ENCODE data around the gene CCDC141.
A peak's percentile ranks its signal among the peaks of the same experiment; 100 is the strongest.

CCDC141 gene

DNA sequence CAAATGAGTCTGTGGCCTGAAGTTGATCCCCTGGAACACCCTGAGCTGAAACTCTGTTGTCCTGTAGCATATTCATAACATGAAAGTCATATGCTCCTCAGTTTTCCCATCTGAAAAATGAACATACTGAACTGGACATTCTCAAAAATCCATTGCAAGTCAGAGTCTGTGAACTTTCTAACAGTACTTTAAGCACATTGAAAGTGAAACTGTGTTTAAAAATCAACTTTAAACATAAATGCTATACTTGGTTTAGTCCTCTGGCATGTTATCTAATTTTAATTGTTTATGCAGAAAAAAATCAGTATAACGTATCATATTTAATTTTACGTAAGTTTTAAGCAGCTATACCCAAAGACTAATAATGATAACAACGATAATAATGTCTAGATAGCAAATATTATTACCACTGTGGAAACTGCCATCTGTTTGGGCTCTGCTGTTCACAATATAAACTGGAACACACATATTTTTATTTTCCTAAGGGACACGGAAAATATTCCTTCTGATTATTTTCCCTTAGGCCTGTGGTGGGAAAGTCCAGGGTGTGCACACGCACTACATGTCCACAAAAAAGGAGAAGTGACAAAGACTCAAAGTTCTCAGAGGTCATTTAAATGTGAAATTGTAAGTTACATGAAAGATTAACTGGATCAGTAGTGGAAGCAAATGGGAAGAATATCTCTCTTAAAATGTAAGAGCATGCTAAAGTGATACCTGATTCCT, 186.6 kb downstream of the CCDC141 start:
- no peak for DNase-seq

DNA sequence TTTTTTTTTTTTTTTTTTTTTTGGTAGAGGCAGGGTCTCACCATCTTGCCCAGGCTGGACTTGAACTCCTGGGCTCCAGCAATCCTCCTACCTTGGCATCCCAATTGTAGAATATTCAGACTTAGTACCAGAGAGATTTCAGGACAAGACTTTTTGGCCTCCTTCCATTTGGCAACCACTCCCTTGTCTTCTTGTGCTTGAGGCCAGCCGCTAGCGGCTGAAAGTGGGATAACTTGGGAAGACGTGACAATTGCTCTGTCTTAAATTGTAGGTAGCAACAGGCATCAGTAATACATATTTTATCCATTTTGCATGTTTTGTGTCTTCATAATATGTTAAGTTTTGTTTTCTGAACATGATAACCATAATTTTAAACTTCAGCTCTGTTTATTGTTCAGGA, 189.4 kb downstream of the CCDC141 start:
- no peak for DNase-seq

DNA sequence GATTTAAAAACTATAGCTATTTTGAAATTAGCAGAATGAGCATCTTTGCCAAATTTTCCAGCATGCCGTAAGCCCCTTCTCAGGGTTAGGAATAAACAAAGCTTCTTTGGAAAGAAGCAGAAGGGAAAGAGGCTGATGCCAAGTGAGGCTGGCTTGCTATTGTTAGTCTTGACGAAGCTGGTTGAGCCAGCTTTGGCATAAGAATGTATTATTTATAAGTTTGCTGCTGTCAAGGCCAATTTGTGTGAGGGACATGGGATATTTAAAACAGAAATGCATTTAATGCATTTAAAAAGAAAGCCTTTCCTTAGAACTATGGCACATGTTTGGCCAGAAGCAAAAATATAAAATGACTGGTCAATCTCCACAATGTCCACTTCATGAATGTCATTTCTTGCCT, 190.2 kb downstream of the CCDC141 start:
- DNase-seq, result no peak

DNA sequence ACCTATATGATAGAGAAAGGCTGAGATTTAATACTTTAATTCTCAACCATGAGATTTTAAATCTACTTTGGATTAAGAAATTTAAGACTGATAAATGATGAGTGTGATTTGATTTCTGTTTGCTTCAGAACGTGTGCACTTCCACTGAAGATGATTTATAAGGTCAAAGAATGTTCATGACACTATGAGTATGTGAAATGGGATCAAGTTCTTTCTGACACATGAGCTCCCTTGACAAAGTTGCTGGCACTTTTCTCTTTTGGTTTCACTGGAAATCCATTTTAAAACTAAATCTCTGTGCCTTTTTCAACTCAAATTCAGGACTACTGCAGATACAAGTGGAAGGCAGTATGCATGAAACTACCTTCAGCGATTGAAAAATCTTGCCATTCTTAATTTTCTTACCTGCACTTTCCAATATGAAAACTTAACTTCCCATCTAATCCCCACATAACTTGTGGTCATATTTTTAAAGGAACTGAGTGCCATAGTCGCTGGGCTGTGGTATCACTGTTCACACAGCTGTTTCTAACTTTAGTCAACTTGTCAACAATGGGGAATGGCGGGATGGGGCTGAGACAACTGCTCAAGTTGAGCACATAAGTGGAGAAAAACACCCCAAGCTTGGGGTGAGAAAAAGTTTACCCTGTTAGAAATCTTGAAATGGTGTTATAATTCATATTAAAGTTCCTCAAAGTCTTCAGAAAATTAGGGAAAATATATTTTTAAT, 190.9 kb downstream of the CCDC141 start:
- no peak for DNase-seq

DNA sequence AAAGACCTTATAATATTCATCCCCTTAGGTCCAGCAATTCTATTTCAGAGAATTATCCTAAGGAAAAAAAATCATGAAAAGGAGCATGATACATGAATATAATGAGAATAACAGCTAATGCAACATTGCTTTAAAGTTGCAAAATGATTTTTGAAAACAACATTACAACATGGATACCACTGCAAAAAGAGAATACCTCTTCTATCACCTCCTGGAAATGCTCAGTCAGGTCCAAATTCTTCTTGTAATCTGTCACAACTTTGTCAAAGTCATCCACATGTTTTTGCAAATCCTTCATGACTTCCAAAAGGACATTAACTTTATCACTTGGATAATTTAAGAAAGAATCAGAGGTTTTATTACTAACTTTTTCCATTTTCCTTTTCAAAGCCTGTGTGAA, 194.8 kb downstream of the CCDC141 start:
- no peak for DNase-seq

DNA sequence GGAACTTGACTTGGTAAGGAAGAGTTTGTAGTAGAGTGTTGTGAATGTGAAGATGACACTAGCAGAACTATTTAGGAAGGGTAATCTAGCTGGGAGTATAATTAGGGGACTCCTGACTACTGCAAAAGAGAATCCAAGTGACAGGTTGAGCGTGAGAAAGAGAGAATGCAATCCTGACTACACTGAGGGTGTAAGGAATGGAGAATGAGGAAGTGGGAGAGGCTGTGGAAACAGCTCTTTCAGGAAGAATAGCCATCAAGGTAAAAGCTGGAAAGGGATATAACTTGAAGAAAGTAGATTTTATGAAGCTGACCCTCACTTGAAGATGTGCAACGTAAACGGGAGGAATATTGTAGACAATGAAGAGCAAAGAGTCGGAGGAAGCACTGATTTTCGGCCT, 201.6 kb downstream of the CCDC141 start:
- no peak for DNase-seq

DNA sequence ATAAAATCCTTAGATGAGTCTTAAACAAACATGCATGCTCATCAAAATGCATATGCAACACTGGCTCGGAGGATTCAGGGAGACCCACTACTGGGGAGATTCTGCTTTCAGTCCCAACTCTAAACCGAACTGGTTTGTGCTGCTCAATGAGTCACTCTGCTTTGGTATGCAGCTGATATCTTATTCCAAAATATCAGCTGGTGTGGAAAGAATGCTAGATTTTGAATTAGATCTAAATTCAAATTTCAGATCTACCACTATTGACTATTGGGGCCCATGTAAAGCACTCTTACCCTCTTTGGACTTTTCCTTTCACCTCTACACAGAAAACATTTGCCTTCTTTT, 203.5 kb downstream of the CCDC141 start:
- no peak for DNase-seq

DNA sequence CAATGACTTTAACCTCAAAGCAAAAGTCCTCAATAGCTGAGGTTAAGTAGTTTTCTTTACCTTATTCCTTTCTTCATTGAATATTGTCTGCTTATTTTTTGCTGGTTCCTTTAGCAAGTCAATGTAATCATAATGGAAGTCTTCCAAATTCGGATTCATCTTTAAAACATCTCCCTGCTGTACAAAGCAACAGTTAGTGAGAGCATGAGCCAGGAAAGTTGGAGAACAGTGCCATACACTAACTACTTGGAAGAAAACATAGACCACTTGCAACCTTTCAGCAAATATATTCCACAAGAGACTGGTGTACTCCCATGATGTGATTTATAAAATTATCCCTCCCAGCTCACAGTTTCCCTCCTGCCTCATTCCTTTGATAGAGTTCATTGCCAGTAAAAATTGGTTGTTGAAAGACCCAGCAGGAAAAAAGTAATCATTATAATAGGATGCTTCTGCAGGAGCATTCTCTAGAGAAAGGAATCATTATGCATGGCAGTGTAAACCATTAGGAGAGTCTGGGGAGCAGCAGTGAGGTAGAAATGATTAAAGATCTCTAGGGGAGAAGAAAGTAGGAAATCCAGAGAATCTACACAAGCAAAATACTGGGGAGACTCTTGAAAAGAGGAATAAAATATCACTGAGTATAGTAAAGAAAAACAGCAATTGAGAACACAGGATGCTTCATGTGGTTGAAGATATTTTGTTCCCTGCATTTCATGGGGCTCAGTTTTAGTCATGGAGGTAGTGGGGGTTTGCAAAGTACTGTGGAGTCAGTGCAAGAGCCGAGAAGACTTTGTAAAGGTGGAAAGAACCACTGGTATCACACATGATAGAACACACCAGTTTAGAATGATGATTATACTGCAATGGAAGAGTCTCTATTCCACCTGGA, 204.1 kb downstream of the CCDC141 start:
- DNase-seq, result no peak

DNA sequence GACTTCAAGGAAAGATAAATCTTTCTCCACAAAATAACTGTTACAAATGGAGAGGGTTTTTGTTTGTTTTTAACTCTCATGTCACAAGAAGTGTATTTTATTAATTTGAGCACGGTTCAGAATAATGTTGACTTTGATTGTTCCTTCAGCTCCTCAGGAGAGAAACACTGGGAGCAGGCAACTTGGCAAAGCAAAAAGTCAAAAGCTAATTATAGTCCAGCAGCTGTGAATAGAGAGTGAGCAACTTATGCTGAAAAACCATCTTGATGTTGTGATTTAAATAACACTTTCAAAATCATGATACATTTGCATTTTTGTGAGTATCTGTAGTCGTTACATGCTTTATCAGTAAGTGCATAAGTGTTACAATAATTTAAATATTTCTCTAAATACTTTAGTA, 205.2 kb downstream of the CCDC141 start:
- no peak for DNase-seq

DNA sequence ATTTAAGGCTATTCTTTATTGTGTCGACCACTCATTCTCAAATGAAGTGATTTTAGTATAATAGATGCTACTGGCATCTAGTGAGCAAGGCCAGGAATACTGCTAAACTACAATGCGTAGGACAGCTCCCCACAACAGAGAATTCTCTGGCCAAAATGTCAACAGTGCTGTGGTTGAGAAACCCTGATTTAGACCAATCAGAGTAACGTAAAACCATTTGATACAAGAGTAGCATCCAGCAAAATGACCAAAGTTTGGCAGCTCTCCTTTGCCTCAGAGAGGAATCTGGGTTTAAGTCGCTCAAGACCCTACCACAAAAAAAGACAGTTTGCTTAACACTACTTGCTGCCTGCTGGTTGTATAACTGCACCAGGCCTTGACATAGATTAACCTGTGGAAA, 205.7 kb downstream of the CCDC141 start:
- no peak for DNase-seq

DNA sequence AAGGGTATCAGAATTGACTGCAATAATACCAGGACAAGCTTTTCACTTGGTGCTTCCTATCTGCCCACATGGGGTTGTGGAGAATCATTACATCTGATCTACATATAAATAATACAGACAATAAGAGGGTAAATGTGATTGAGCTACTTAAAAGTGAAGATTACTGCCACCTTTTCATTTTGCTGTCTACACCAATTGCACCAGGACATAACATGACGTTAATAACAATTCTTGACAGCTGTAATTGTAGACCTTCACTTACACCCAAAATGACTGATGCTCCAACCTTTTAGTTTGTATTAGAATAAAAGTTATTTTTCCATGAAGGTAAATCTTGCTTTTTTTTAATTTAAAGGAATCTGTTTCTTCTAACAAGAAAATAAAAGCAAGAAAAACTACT, 206.2 kb downstream of the CCDC141 start:
- DNase-seq, result no peak

DNA sequence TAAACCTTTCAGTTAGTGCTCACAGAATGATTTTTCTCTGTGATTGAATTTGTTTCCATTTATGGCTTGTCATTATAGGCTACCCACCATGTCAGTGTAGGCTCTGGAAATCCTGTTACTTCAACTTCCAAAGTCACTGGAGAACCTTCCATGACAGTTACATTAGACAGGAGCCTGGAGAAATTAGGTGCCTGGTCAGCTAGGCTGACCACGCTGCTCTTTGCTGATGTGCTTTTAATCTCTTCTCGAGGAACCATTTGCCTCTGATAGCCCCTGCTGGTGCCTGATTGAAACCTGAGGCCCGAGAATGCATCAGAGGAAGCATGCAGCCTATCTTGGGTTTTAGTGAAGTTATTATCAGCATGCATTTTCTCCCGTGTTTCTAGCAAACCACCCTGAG, 213.1 kb downstream of the CCDC141 start:
- no peak for DNase-seq

DNA sequence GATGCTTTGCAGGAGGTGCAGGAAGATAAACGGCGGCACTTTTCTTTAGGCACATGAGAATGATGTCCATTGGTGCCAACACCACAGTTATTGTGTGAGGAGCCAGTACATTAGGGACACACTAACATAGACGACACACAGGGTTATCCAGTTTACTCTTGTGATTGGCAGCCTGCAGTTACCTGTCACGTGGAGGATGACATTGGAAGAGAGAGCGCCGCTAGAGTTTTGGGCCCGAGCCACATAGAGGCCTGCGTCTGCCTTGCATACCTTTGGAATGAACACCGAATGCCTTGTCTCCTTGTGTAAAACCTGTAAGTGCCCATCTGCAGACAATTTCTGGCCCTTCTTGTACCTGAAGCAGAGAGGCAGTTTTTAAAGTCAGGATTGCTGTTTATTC, 215.9 kb downstream of the CCDC141 start:
- no peak for DNase-seq

DNA sequence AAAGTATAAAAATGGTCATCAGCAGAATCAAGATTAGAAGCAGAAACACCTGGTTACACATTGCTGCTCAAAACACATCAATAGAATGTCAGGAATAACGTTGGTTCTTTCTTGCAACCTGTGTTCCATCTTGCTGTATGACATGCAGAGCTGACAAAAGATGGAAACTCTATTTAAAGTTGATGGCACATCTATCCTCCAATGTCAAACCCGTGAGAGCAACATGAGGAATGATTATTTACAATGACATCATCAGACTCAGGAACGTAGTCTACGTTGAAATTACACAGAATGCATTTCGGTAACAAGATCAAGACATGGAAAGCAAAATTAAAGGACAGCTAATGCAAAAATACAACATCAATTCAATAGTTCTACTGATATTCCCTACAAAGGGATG, 216.6 kb downstream of the CCDC141 start:
- no peak for DNase-seq

DNA sequence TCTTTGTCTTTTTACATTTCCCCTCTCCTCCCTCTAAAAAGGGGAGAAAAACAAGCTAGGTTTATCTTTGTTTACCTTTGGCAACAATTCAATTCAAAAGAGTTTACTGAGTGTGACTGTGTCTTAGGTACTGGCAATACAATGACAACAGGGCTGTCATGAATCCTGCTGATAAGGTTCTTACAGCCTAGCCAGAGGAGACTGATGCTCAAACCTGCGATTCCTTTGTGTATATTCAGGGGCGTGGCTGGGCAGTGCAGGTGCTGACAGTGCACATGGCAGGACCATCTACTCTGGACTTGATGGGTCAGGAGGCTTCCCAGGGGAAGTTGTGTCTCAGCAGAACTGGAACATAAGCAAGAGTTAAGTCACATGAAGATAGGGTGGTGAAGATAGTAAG, 219.5 kb downstream of the CCDC141 start:
- DNase-seq, result no peak

DNA sequence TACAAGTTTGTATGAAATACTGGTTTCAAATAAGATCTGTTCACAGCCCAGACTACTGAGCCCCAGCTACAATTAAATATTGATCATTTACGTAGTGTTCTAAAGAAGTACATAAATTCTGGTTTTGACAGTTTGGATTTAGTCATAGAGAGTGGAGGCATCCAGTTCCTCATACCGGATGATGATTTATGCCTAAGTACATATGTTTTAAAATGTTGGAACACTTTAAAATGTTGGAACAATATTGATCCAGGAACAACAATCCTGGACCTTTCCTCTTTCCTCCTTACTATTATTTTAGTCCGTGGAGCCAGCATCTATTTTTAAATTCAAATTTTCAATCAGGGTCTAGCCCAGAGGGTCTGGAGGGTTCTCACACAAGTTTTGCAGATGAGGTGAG, 220.0 kb downstream of the CCDC141 start:
- DNase-seq, result no peak

DNA sequence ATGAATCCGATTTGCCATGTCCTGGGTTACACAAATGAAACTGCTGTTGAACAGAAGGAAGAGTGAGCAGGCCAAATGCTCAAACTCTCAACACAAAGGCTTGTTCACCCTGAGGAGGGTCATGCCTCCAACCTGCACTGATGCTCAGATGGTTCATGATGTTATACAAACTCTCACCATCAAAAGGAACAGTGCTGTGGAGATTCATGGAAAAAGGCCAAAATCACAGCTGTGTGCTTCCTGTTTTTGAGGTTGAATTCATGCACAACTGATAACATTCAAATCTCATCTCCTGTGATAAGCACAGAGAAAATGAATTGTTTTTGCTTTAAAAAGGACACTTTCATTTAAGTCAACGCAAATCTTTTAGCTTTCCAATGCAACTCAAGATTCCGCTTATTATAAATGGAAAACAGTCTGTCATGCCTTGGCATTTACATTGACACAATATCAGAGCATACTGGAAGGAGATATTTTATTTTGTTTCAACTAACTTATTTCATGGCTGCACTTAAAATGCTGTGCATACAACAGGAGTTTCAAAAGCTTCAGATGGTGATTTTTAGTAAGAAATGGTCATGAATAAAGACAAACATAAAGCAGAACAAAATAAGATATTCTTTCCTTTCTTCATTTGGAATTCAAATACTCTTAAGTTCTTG, 220.5 kb downstream of the CCDC141 start:
- no peak for DNase-seq

DNA sequence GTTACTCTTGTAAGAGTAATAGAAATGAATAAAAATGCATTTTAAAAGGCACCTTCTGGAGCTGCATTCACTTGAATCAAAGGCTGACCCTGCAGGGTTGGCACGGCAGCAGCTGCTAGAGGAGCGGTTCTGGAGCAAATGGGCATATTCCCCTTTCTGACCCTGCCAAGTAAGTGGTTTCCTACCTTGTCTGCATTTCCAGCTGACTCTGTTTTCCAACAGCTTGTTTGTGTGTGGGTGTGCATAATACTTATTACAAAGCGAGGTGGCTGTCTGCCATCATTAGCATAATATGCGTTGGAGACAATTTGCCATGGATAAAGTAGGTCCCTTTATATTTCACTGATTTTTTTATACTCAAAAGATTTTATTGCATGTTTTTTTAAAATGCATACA, 221.5 kb downstream of the CCDC141 start:
- DNase-seq, result no peak

DNA sequence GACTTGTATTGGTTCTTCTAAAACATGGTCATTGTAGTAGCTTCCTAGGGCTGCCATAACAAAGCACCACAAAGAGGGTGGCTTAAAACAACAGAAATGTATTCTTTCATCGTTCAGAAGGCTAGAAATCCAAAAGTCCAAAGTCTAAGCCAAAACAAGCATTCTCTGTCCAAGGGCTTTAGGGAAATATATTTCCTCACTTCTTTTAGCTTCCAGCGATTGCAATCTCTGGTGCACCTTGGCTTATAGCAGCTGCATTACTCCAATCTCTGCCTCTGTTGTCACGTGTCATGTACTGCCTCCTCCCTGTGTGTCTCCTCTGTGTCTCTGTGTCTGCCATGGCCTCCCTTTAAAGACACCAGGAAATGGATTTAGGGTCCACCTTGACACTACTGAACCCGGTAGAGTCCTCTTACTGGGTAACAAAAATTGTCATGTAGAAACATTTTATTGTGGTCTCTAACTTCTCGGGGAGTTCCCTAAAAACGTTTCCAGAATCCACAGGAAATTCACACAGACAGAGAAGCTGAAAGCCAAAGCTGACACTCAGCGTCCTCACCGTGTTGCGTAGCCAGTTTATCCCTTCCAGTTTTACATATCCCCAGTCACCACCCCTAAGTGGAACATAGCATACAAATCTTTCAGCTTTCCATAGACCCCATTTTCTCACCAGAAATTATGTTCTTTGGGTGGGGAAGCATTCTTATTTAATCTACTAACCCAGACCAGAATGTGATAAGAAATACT, 222.0 kb downstream of the CCDC141 start:
- no peak for DNase-seq

DNA sequence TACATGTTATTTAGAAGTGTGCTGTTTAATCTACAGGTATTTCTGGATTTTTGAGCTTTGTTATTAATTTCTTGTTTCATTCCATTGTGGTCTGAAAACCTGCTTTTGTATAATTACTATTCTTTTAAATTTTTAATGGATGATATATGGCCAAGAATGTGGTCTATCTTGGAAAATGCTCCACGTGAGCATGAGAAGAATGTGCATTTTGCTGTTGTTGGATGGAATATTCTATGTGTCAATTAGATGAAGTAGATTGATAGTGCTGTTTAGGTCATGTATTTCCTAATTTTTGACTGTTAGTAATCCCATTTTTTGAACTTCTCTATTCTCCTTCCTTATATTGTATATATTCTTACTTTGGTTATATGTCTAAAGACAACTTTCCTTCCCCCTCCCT, 222.8 kb downstream of the CCDC141 start:
- no peak for DNase-seq

DNA sequence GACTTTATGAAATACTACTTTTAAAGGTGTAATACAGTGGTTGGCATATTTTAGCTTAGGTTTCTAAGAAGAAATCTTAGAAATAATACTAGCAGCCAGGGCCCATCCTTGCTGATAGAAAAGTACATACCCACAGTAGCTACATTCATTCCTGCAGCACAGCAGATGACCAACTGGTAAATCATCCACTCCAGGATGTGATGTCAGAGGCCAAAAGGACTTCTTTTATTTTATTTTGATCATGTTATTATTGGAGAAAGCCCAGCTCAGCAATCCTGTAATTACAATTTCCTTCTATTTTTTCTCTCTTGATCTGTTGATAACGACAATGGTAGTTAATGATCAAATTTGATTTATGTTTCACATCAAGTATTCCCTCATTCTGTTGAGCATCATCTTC, 224.8 kb downstream of the CCDC141 start:
- no peak for DNase-seq

DNA sequence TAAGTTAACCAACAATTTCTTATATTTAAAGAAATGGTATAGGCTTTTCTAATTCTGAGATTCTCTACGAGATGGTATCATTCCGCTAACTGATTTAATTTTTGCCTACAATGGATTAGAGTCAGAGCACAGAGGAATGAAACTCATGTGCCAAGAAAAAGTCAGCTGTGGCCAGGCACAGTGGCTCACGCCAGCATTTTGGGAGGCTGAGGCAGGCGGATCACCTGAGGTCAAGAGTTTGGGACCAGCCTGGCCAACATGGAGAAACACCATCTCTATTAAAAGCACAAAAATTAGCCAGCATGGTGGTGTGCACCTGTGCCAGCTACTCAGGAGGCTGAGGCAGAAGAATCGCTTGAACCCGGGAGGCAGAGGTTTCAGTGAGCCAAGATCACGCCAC, 225.8 kb downstream of the CCDC141 start:
- DNase-seq, result no peak

DNA sequence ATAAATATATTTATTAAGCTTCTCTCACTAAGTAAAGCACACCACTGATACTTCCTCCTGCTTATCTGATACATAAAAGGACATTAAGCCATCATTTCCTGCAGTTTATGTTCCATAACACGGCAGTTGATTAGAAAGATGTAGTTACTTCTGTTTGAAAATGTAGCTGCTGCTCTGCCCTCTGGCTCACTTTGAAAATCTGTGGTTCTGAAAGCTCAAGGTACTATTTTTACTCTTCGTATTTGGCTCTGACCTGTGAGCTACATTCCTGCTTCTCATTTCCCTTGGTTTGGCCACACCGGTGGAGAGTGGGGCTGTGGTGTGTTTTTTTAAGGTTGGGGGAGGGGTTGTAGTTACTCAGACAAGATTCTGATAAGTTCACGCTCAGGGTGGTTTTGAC, 229.9 kb downstream of the CCDC141 start:
- peak; percentile 28 for DNase-seq
